SH-SY5Y (cell line): ENCODE data around the gene ALPI.

ENCODE experiments used
- GATA2 ChIP-seq: IDR thresholded peaks from 2 replicates; pipeline ENCODE4 v1.6.1; 2011; ENCODE audit warnings: mild to moderate bottlenecking, low read depth, low read length
- GATA3 ChIP-seq: IDR thresholded peaks from 2 replicates; pipeline ENCODE4 v1.6.1; 2011; ENCODE audit warnings: low read depth, mild to moderate bottlenecking, low read length, moderate library complexity

DNA sequence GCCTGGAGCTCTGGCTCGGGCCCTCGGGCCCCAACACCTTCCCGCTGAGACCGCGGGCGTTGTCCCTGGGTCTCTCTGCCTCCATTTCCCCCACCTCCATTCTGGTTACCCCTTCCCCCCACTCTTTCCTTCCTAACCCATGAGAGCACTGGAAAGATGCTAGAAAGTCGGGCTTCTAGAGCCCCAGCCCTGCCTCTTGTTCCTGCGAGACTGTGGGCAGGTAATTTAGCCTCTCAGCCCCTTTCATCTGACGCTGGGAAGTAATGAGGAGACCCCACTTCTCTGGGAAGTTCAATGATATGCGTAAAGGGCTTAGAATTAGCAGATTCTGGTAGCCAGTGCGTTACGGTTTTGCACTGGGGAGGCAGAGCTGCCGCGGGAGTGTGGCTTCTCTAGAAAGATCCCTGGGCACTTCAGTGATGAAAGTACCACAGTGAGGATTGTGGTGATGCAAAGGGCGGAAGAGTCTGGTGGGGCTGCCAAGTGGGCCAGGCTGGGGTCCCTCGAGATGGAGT, 47.9 kb downstream of the ALPI start:
- TF ChIP-seq GATA2 (no peak), GATA3 (no peak)
